Stimulated activated CD4-positive, alpha-beta T cell treated with anti-CD3 and anti-CD28 coated beads, Interleukin-15, amount 100 ng/mL, for 48 hours (primary cell): ENCODE results near the gene KCNAB1.
A peak's percentile ranks its signal among the peaks of the same experiment; 100 is the strongest.
"Not testable (repeated sequence)": the region's sequence is repeated elsewhere in the genome, so short reads cannot be mapped to it uniquely, and the experiment has no call there.

ENCODE experiments used
- DNase-seq, 2 donors: peaks; one replicate each; pipeline ENCODE4 v3.0.0-alpha.2; 2020; ENCODE audit warnings: low read depth in 2 of 2

Gene KCNAB1

GRCh38 chr3:156536524-156537316 is 416.3 kb downstream of the KCNAB1 start:
- DNase-seq: no peak

- DNase-seq: no peak
Measured at GRCh38 chr3:156539051-156539450, 418.7 kb downstream of the KCNAB1 start.

- no peak for DNase-seq
Measured at GRCh38 chr3:156539802-156540201, 419.4 kb downstream of the KCNAB1 start.

GRCh38 chr3:156542101-156543042 is 422.0 kb downstream of the KCNAB1 start:
- DNase-seq: no peak

GRCh38 chr3:156543043-156543555 is 422.7 kb downstream of the KCNAB1 start:
- no peak for DNase-seq

GRCh38 chr3:156547637-156548036 is 427.3 kb downstream of the KCNAB1 start:
- DNase-seq: no peak

GRCh38 chr3:156548041-156548687 is 427.8 kb downstream of the KCNAB1 start:
- no peak for DNase-seq

GRCh38 chr3:156548902-156549301 is 428.5 kb downstream of the KCNAB1 start:
- no peak for DNase-seq

GRCh38 chr3:156551261-156551660 is 430.9 kb downstream of the KCNAB1 start:
- DNase-seq: no peak

GRCh38 chr3:156551746-156552145 is 431.4 kb downstream of the KCNAB1 start:
- no peak for DNase-seq

- no peak for DNase-seq
Measured at GRCh38 chr3:156552973-156553372, 432.6 kb downstream of the KCNAB1 start.

GRCh38 chr3:156553705-156554356 is 433.5 kb downstream of the KCNAB1 start:
- no peak for DNase-seq

- DNase-seq: no peak
Measured at GRCh38 chr3:156554515-156554841, 434.1 kb downstream of the KCNAB1 start.

GRCh38 chr3:156554842-156555687 is 434.7 kb downstream of the KCNAB1 start, which contains the start of gene SSR3:
Gene SSR3 (minus strand): TSS chr3:156555117. CDS start chr3:156555089, 28 bp downstream.
- peak; percentile 98 for DNase-seq

GRCh38 chr3:156558389-156558788 is 438.0 kb downstream of the KCNAB1 start:
- DNase-seq: no peak

- no peak for DNase-seq
Measured at GRCh38 chr3:156559321-156559720, 438.9 kb downstream of the KCNAB1 start.

GRCh38 chr3:156561533-156561932 is 441.2 kb downstream of the KCNAB1 start:
- DNase-seq: no peak

GRCh38 chr3:156562486-156562885 is 442.1 kb downstream of the KCNAB1 start:
- not testable (repeated sequence) for DNase-seq

- no peak for DNase-seq
Measured at GRCh38 chr3:156563900-156564682, 443.7 kb downstream of the KCNAB1 start.

- DNase-seq: not testable (repeated sequence)
Measured at GRCh38 chr3:156569016-156569415, 448.6 kb downstream of the KCNAB1 start.
